Right renal cortex interstitium (tissue), 3 donors: ENCODE data around the gene HOMER2. TPM values are rescaled to one million over a fixed set of nuclear protein-coding genes. Genes with fewer than 3 reads are reported as not detected.
"Not testable (repeated sequence)": the region's sequence is repeated elsewhere in the genome, so short reads cannot be mapped to it uniquely, and the experiment has no call there.

Experiments used
- DNase-seq, 3 donors: peaks; one replicate each; pipeline ENCODE4 v3.0.0-alpha.2; 2013; ENCODE audit warnings: low read depth in 3 of 3, low spot score in 2 of 3
- polyA plus RNA-seq, 3 donors: library from polyadenylated mRNA; unstranded; fragments of 120-200 nt; gene quantifications; one replicate each; pipeline ENCODE4 v1.2.1, GENCODE V29; 2013; ENCODE audit not compliant: insufficient read length in 3 of 3

Gene HOMER2
- polyA plus RNA-seq, 3 donors, result 28.3 to 29.8 (median 29.3) TPM

- DNase-seq, result no peak
Measured at GRCh38 chr15:82966671-82967071, 14.2 kb upstream of the HOMER2 start.

GRCh38 chr15:82964890-82965289 is 12.4 kb upstream of the HOMER2 start:
- DNase-seq, result no peak

GRCh38 chr15:82963471-82964341 is 11.2 kb upstream of the HOMER2 start:
- DNase-seq, result no peak

- no peak for DNase-seq
Measured at GRCh38 chr15:82960766-82961165, 8.2 kb upstream of the HOMER2 start.

GRCh38 chr15:82959423-82959822 is 6.9 kb upstream of the HOMER2 start:
- no peak for DNase-seq

GRCh38 chr15:82958638-82959037 is 6.1 kb upstream of the HOMER2 start:
- no peak for DNase-seq

GRCh38 chr15:82951472-82952157 is 905 bp downstream of the HOMER2 start:
- DNase-seq, result no peak

- no peak for DNase-seq
Measured at GRCh38 chr15:82950746-82951370, 1.7 kb downstream of the HOMER2 start.

GRCh38 chr15:82950295-82950694 is 2.2 kb downstream of the HOMER2 start:
- DNase-seq, result no peak

GRCh38 chr15:82946155-82946701 is 6.3 kb downstream of the HOMER2 start:
- DNase-seq, result no peak

GRCh38 chr15:82945326-82945725 is 7.2 kb downstream of the HOMER2 start:
- DNase-seq, result no peak

- no peak for DNase-seq
Measured at GRCh38 chr15:82944821-82945220, 7.7 kb downstream of the HOMER2 start.

GRCh38 chr15:82944056-82944455 is 8.5 kb downstream of the HOMER2 start:
- DNase-seq, result no peak

GRCh38 chr15:82943176-82943575 is 9.3 kb downstream of the HOMER2 start:
- no peak for DNase-seq

- no peak for DNase-seq
Measured at GRCh38 chr15:82942691-82943090, 9.8 kb downstream of the HOMER2 start.

GRCh38 chr15:82939678-82940077 is 12.8 kb downstream of the HOMER2 start:
- DNase-seq, result not testable (repeated sequence)

GRCh38 chr15:82937712-82938058 is 14.8 kb downstream of the HOMER2 start:
- DNase-seq, result no peak

- DNase-seq, result no peak
Measured at GRCh38 chr15:82936966-82937711, 15.4 kb downstream of the HOMER2 start.

GRCh38 chr15:82935382-82935781 is 17.1 kb downstream of the HOMER2 start:
- DNase-seq, result no peak

- no peak for DNase-seq
Measured at GRCh38 chr15:82934100-82934880, 18.2 kb downstream of the HOMER2 start.
